G401.6 (cell line): ENCODE results near the gene EEF1A2.

Experiments used
- FAIRE-seq: peaks from 2 replicates; lab custom pipeline; 2012; peaks lifted over from hg19 to GRCh38; lab: Jason Lieb, UNC

Gene EEF1A2

DNA sequence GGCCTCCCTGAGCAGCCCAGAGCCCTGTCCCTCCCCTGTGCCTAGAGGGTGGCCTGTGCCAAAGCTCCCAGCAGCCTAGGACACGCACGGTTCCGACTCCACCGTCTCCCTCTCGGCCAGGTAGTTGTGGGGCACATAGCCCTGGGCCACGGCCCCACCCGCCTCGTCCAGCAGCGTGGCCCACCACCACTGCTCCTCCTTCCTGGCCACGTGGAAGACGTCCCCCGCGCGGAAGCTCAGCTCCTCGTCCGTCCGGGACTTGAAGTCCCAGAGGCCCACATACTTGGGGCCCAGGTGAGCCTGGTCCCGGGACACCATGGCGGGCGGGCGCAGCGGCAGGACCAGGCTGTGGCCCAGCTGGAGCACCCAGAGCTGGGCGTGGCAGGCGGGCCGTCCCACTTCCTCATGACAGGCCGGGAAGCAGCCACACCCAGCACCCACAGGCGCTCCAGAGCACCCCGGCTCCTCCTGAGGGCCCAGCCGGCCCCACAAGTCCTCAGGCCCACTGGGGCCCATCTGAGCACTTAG lies 38.2 kb upstream of the EEF1A2 start, which contains the start of gene PTK6:
Gene PTK6 (minus strand): TSS at position 380 of the 528 bp plus-strand sequence. CDS start 62 bp downstream, at position 318.
- no peak for FAIRE-seq

DNA sequence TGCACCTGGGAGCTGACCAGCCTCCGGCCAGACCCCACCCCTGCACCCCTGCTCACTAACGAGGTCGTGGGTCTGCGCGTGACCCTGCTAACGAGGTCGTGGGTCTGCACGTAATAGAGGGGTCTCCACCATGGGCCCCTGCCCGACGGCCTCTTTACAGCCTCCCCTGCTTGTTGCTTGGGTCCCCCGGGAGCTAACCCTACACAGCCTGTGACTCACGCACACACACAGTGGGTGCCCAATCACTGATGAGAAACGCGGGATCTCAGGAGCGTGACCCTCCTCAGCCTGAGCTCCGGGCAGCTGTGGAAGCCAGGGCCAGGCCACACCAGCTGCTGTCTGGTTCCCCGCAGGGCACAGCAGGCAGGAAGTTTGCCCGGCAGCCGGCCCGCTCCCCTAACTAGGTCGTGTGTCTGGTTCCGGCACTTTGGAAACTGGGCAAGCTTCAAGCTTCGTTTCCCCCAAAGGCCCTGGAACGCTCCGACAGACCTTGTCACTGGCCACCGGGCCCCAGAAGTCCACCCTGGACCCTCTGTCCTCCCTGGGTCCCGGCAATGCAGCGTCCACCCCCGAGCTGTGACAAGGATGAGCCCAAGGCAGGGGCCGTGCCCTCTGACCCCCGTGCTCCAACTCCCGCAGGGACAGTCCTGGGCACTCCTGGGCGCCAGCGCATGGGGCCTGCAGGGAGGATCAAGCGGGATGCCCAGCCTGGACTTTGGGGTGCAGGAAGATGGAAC lies 37.5 kb upstream of the EEF1A2 start:
- no peak for FAIRE-seq

GRCh38 chr20:63534831-63535651 lies 36.2 kb upstream of the EEF1A2 start:
- FAIRE-seq = no peak

DNA sequence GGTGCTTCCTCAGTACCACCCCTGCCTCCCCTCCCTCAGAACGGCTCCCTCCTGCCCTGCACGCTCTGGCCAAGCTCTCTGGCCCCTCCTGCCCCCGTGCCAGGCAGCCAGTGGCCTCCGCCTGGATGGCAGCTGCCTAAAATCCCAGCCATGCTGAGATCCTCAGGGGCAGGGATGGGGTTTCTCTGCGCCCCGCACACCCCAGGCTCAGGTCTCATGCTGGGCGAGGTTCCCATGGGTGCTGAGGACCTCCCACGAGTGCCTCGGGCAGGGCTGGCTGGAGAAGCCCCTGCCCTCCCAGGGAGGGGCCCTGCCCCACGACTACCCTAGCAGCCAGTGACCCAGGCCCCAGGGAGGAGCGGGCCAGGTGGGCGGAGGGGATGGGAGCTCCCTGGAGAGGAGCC lies 35.5 kb upstream of the EEF1A2 start:
- FAIRE-seq = no peak

DNA sequence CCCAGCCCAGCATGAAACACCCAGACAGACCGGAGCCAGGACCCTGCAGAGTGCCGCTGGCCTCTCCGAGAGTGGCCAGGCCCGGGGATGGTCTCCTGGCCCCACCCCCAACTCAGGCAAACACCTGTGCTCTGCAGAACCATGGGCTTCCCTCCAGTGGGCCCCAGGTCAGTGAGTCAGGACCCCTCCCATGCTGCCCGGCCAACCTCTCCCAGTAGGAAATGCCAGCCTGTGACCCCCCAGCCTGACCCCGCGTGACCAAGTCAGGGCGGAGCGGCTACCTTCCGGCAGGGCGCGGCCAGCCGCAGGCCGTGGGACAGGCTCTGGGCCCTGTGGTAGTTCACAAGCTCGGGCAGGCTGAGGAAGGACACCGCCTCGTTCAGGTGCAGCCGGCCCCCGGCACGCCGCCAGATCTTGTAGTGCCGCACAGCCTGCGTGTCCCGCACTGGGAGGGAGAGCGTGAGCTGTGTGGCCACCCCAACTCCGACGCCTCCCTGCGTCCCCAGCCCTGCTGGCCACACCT lies 35.0 kb upstream of the EEF1A2 start:
- FAIRE-seq = no peak

DNA sequence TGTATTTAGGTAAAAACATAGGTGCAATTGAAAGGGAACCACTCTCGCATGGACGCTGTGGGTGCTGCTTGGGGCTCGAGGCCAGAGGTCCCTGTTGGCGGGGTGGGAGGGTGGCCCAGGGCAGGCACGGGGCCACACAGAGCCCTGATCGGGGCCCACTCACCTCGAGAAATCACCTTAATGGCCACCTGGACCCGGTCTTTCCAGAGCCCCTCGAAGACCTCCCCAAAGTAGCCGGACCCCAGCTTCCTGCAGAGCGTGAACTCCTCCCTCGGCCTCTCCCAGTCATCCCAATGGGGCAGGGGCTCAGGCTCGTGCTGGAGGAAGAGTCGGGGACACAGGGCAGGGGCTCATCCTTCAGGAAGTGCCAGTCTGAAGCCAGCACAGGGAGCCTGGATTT lies 34.5 kb upstream of the EEF1A2 start:
- no peak for FAIRE-seq

GRCh38 chr20:63532449-63532971 lies 33.6 kb upstream of the EEF1A2 start:
- FAIRE-seq = no peak

DNA sequence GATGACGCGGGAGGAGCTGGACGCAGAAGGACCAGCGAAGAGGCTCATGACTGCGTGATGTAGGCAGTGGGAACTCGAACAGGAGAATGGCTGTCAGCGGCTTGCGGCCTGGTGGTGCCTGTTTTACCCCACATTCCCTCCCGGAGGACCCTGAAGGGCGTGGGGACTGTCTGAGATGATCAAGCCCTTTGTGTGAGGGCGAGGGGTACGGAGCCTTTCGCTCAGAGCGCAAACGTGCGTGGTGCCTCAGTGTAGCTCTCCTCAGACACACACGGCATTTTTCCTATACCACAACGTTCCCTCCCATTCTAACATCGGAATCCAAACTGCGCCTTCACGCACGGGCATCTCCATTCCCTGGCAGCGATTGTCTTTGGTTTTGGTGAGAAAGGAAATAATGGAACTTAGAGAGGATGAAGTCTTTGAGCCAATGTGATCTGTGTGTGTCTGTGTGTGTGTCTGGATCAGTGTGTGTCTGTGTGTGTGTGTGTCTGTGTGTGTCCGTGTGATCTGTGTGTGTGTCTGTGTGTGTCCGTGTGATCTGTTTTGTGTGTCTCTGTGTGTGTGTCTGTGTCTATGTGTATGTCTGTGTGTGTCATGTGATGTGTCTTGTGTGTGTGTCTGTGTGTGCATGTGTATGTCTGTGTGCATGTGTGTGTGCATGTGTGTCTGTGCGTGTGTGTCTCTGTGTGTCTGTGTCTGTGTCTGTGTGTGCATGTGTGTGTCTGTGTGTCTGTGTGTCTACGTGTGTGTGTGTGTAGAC lies 33.0 kb upstream of the EEF1A2 start:
- FAIRE-seq = no peak

- no peak for FAIRE-seq
Measured at GRCh38 chr20:63530788-63531160, 31.9 kb upstream of the EEF1A2 start.

GRCh38 chr20:63529861-63530787 lies 31.2 kb upstream of the EEF1A2 start:
- FAIRE-seq = no peak

DNA sequence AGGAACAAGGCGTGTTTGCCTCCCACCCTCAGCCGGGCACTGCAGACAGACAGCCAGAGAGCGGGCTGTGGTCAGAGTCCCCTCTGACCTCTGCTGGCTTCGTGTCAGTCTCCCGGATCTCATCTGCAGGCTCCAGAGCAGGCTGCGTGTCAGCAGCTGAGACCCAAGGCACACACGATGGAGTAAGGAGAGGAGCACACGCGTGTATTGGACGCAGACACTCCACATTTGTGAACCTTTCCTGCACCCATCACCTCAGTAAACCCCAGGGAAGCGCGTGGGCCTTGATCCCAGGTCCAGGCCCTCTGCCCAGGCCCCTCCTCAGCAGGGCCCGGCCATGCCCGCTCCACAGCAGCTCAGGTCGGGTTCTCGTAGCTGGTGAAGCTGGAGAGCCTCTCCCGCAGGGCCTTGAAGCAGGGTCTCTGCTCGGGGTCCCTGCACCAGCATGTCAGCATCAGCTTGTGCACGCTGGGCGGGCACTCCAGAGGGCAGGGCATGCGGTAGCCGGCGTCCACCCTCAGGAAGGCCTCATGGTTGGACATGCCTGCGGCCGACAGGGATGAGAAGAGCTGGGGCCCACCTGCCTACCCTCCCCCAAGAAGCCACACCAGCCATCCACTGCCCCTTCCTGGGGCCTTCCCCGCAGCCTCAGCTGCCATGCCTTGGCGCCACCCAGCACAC lies 30.4 kb upstream of the EEF1A2 start:
- FAIRE-seq = no peak

DNA sequence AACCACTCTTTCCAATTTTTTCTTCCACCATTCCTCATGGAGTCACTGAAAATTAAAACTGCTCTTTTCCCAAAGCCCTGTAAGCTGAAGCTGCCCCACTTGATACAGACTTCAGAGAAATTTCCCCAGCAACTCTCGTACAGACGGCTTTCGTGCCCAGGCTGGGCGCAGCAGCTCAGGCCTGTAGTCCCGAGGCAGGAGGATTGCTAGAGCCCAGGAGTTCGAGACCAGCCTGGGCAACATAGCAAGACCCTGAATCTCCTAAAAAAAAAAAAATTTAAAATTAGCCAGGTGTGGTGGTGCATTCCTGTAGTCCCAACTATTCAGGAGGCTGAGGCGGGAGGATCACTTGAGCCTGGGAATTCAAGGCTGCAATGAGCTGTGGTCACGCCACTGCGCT lies 28.3 kb upstream of the EEF1A2 start:
- no peak for FAIRE-seq

- FAIRE-seq = no peak
Measured at GRCh38 chr20:63525971-63526370, 27.1 kb upstream of the EEF1A2 start.

GRCh38 chr20:63525185-63525584 lies 26.3 kb upstream of the EEF1A2 start:
- FAIRE-seq = no peak

- no peak for FAIRE-seq
Measured at GRCh38 chr20:63522981-63523611, 24.2 kb upstream of the EEF1A2 start.

GRCh38 chr20:63522091-63522868 lies 23.4 kb upstream of the EEF1A2 start:
- FAIRE-seq = no peak

DNA sequence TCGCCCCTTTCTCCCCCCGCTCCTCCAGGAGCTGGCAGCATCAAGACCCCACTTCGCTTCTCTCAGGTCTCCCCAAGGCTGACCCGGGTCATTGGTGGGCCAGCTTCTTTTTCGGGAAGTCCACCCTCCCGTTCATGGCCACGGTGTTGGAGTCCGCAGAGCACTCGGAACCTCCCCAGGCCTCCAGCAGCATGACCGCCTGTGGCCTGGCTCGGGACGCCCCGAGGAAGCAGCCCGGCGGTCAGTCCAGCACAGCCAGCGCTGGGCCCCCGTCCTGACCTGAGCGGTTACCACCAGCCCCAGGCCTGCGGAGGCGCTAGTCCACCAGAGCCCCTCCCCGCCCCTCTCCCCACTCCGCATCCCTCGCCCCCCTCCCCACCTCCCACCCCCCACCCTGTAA lies 22.7 kb upstream of the EEF1A2 start:
- FAIRE-seq = no peak

DNA sequence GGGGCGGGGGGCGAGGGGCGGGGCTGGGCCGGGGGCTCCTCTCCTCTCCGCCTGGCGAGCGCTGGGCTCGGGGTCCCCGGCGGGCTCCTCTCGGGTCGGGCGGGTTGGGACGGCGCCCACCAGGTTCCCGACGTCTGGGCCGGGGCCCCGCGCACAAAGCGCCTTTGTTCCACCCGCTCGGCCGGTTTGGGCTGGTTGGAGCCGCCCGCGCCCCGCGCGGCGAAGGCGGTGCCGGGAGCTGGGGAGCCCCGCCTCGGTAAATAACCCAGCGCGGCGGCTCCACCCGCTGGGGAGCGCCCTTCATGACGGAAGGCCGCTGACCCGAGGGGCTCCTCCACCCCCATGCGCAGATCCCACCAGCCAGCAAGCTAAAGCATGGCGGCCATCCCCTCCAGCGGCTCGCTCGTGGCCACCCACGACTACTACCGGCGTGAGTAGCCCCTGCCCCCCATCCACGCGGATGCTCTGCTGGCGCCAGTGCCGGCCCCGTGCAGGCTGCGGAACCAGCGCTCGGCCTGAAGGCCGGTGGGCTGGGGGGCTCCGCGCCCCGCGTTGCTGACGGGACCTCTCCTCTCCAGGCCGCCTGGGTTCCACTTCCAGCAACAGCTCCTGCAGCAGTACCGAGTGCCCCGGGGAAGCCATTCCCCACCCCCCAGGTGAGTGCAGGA lies 22.2 kb upstream of the EEF1A2 start:
- no peak for FAIRE-seq
